Colonic mucosa (tissue), 4 donors: ENCODE data around the gene FILIP1L. TPM values are rescaled to one million over a fixed set of nuclear protein-coding genes. Genes with fewer than 3 reads are reported as not detected.

Experiments
- DNase-seq: peaks from one replicate; pipeline ENCODE4 v3.0.0-alpha.2; 2020
- H3K27ac ChIP-seq: fragments of 200-600 bp; one replicate; pipeline ENCODE4 v1.8.0; 2021
- H3K27me3 ChIP-seq: fragments of 200-600 bp; one replicate; pipeline ENCODE4 v1.8.0; 2021
- H3K36me3 ChIP-seq: fragments of 200-600 bp; one replicate; pipeline ENCODE4 v1.8.0; 2021
- H3K4me1 ChIP-seq: fragments of 200-600 bp; one replicate; pipeline ENCODE4 v1.8.0; 2021; ENCODE audit warnings: mild to moderate bottlenecking
- H3K4me3 ChIP-seq: fragments of 200-600 bp; one replicate; pipeline ENCODE4 v1.8.0; 2021
- H3K9ac ChIP-seq, 2 donors: one replicate each; pipeline ENCODE4 v1.7.0; 2013; ENCODE audit warnings: control low read depth in 2 of 2, low read depth in 2 of 2, low read length in 2 of 2
- H3K9me3 ChIP-seq: fragments of 200-600 bp; one replicate; pipeline ENCODE4 v1.8.0; 2021
- CTCF ChIP-seq: fragments of 200-600 bp; IDR thresholded peaks from one replicate; pipeline ENCODE4 v1.8.0; 2022; ENCODE audit warnings: antibody characterized with exemption, mild to moderate bottlenecking
- intact Hi-C: fragments of 100-400 bp; cut with DNase I; formaldehyde crosslinking; loops from one replicate; pipeline ENCODE4 v1.14.1; 2022
- total RNA-seq, 2 donors: library from RNA; stranded (reverse); fragmentation: NEBNext Ultra II Directional in 1 of 2; extraction: Animal tissue kit (Norgen Biotek cat#: 25700) in 1 of 2; gene quantifications; one replicate each; pipeline ENCODE4 v1.2.1, GENCODE V29; 2021
- donor health status: healthy.
- donor health status: DM: no; HTN: no; CAD: no.
- donor health status: DM: no; HTN: no; CAD: no.

The FILIP1L gene
- total RNA-seq, 2 donors from 2014 or later = 3.7 to 29.0 TPM

GRCh38 chr3:99980606-99981005 lies 133.7 kb downstream of the FILIP1L start:
- Histone ChIP-seq H3K27me3 (no peaks in the 10 kb centered on the region), H3K4me3 (no peak overlapping the region), H3K9ac (no peak overlapping the region), H3K9me3 (no peaks in the 10 kb centered on the region), H3K4me1 (no peaks in the 10 kb centered on the region), H3K27ac (no peak overlapping the region), H3K36me3 (no peaks in the 10 kb centered on the region)
- no peak for DNase-seq
- no peak for TF ChIP-seq CTCF
- intact Hi-C loops = no loop called here

- H3K9ac ChIP-seq = no peak overlapping the region
- TF ChIP-seq CTCF = no peak
- no peak overlapping the region for H3K4me3 ChIP-seq
- H3K36me3 ChIP-seq = no peaks in the 10 kb centered on the region
- H3K27me3 ChIP-seq = no peaks in the 10 kb centered on the region
- no peak overlapping the region for H3K27ac ChIP-seq
- DNase-seq = no peak
- H3K9me3 ChIP-seq = no peaks in the 10 kb centered on the region
- H3K4me1 ChIP-seq = no peaks in the 10 kb centered on the region
- intact Hi-C loops = no loop called here
Measured at GRCh38 chr3:99978221-99978620, 136.1 kb downstream of the FILIP1L start.

- Histone ChIP-seq H3K36me3 (no peaks in the 10 kb centered on the region), H3K4me1 (no peaks in the 10 kb centered on the region), H3K4me3 (no peak overlapping the region), H3K9me3 (no peaks in the 10 kb centered on the region), H3K27me3 (no peaks in the 10 kb centered on the region), H3K27ac (no peak overlapping the region), H3K9ac (no peak overlapping the region)
- TF ChIP-seq CTCF = no peak
- intact Hi-C loops = no loop called here
- DNase-seq = no peak
Measured at GRCh38 chr3:99976584-99976983, 137.7 kb downstream of the FILIP1L start.

GRCh38 chr3:99974989-99975388 lies 139.3 kb downstream of the FILIP1L start:
- no peak for TF ChIP-seq CTCF
- intact Hi-C loops = no loop called here

GRCh38 chr3:99972380-99973104 lies 141.8 kb downstream of the FILIP1L start:
- intact Hi-C loops = no loop called here
- H3K27me3 ChIP-seq = no peaks in the 10 kb centered on the region
- no peak overlapping the region for H3K9ac ChIP-seq
- H3K9me3 ChIP-seq = no peaks in the 10 kb centered on the region
- H3K36me3 ChIP-seq = no peaks in the 10 kb centered on the region
- no peak overlapping the region for H3K27ac ChIP-seq
- no peak for TF ChIP-seq CTCF
- H3K4me1 ChIP-seq = no peaks in the 10 kb centered on the region
- H3K4me3 ChIP-seq = no peak overlapping the region
- DNase-seq = no peak

More at GRCh38 chr3:99974989-99975388, 139.3 kb downstream of the FILIP1L start:
- H3K27ac ChIP-seq = no peak overlapping the region
- H3K4me1 ChIP-seq = no peaks in the 10 kb centered on the region
- DNase-seq = no peak
- no peak overlapping the region for H3K4me3 ChIP-seq
- no peaks in the 10 kb centered on the region for H3K9me3 ChIP-seq
- no peak overlapping the region for H3K9ac ChIP-seq
- H3K36me3 ChIP-seq = no peaks in the 10 kb centered on the region
- no peaks in the 10 kb centered on the region for H3K27me3 ChIP-seq
